H9 (cell line): ENCODE data around the gene CDH23. TPM values are rescaled to one million over a fixed set of nuclear protein-coding genes. Genes with fewer than 3 reads are reported as not detected.

Experiments
- DNase-seq: peaks from one replicate; pipeline ENCODE4 v3.0.0-alpha.2; 2017
- H2AFZ ChIP-seq: one replicate; pipeline ENCODE4 v1.6.1; 2013; ENCODE audit warnings: mild to moderate bottlenecking, low read length, control low read depth, moderate library complexity
- H2AK5ac ChIP-seq: 2 replicates; pipeline ENCODE4 v1.6.1; 2013; ENCODE audit warnings: low read length, control low read depth, mixed read lengths; ENCODE audit not compliant: insufficient read length
- H2BK120ac ChIP-seq: one replicate; pipeline ENCODE4 v1.6.1; 2013; ENCODE audit warnings: low read depth, mild to moderate bottlenecking, low read length, control low read depth, inconsistent platforms; ENCODE audit not compliant: poor library complexity, severe bottlenecking
- H2BK12ac ChIP-seq: 2 replicates; pipeline ENCODE4 v1.6.1; 2013; ENCODE audit warnings: low read length, control low read depth, mixed read lengths, low read depth; ENCODE audit not compliant: insufficient read length
- H2BK15ac ChIP-seq: 2 replicates; pipeline ENCODE4 v1.6.1; 2013; ENCODE audit warnings: low read depth, low read length, control low read depth
- H2BK20ac ChIP-seq: one replicate; pipeline ENCODE4 v1.6.1; 2013; ENCODE audit warnings: low read depth, mild to moderate bottlenecking, low read length, control low read depth, inconsistent platforms; ENCODE audit not compliant: poor library complexity, severe bottlenecking
- H2BK5ac ChIP-seq: 2 replicates; pipeline ENCODE4 v1.6.1; 2013; ENCODE audit warnings: low read length, control low read depth, mixed read lengths; ENCODE audit not compliant: insufficient read length
- H3K14ac ChIP-seq: 2 replicates; pipeline ENCODE4 v1.6.1; 2013; ENCODE audit warnings: low read length, control low read depth; ENCODE audit not compliant: insufficient read depth
- H3K18ac ChIP-seq: 2 replicates; pipeline ENCODE4 v1.6.1; 2013; ENCODE audit warnings: low read depth, mild to moderate bottlenecking, mixed read lengths, low read length, control low read depth; ENCODE audit not compliant: insufficient read length
- H3K23ac ChIP-seq: 2 replicates; pipeline ENCODE4 v1.6.1; 2013; ENCODE audit warnings: low read length, control low read depth, mixed read lengths, low read depth; ENCODE audit not compliant: insufficient read length
- H3K23me2 ChIP-seq: 2 replicates; pipeline ENCODE4 v1.6.1; 2013; ENCODE audit warnings: low read depth, mild to moderate bottlenecking, mixed read lengths, low read length, control low read depth; ENCODE audit not compliant: insufficient read length, poor library complexity, severe bottlenecking
- H3K27ac ChIP-seq: 2 replicates; pipeline ENCODE4 v1.5.1; 2013; ENCODE audit warnings: low read length, control low read depth, mixed read lengths, low read depth; ENCODE audit not compliant: insufficient read length
- H3K27me3 ChIP-seq: 2 replicates; pipeline ENCODE4 v1.6.1; 2013; ENCODE audit warnings: low read length, control low read depth, inconsistent platforms; ENCODE audit not compliant: insufficient read depth
- H3K4ac ChIP-seq: 2 replicates; pipeline ENCODE4 v1.6.1; 2013; ENCODE audit warnings: low read depth, mild to moderate bottlenecking, control low read depth, inconsistent platforms, low read length, moderate library complexity
- H3K4me1 ChIP-seq: 2 replicates; pipeline ENCODE4 v1.6.1; 2013; ENCODE audit warnings: low read length, control low read depth, inconsistent platforms; ENCODE audit not compliant: insufficient read depth
- H3K4me2 ChIP-seq: 2 replicates; pipeline ENCODE4 v1.6.1; 2013; ENCODE audit warnings: low read length, control low read depth, mixed read lengths; ENCODE audit not compliant: insufficient read length, insufficient read depth
- H3K56ac ChIP-seq: 2 replicates; pipeline ENCODE4 v1.6.1; 2013; ENCODE audit warnings: low read depth, mild to moderate bottlenecking, mixed read lengths, low read length, control low read depth; ENCODE audit not compliant: insufficient read length
- H3K79me1 ChIP-seq: 2 replicates; pipeline ENCODE4 v1.6.1; 2013; ENCODE audit warnings: low read depth, mild to moderate bottlenecking, moderate library complexity, low read length, control low read depth, inconsistent platforms; ENCODE audit not compliant: insufficient read depth, poor library complexity, severe bottlenecking
- H3K79me2 ChIP-seq: 2 replicates; pipeline ENCODE4 v1.6.1; 2013; ENCODE audit warnings: low read length, control low read depth, inconsistent platforms; ENCODE audit not compliant: insufficient read depth
- H3K9ac ChIP-seq: 2 replicates; pipeline ENCODE4 v1.6.1; 2013; ENCODE audit warnings: low read length, control low read depth, mixed read lengths; ENCODE audit not compliant: insufficient read length; ENCODE audit errors: extremely low read depth
- H3K9me3 ChIP-seq: one replicate; pipeline ENCODE4 v1.6.1; 2013; ENCODE audit warnings: low read depth, low read length, inconsistent platforms; ENCODE audit not compliant: control insufficient read depth
- H3T11ph ChIP-seq: one replicate; pipeline ENCODE4 v1.6.1; 2013; ENCODE audit warnings: mild to moderate bottlenecking, low read length, control low read depth, inconsistent platforms
- H4K20me1 ChIP-seq: one replicate; pipeline ENCODE4 v1.6.1; 2013; ENCODE audit not compliant: control insufficient read depth, insufficient read length, insufficient read depth
- H4K5ac ChIP-seq: 2 replicates; pipeline ENCODE4 v1.6.1; 2013; ENCODE audit warnings: low read depth, mild to moderate bottlenecking, mixed read lengths, low read length, control low read depth; ENCODE audit not compliant: insufficient read length
- H4K8ac ChIP-seq: replicated peaks from 2 replicates; pipeline ENCODE4 v1.6.1; 2013; ENCODE audit warnings: low read length, control low read depth, mixed read lengths, low read depth; ENCODE audit not compliant: insufficient read length
- H4K91ac ChIP-seq: 2 replicates; pipeline ENCODE4 v1.6.1; 2013; ENCODE audit warnings: low read depth, mild to moderate bottlenecking, moderate library complexity, mixed read lengths, low read length, control low read depth; ENCODE audit not compliant: insufficient read length
- H3K27ac Mint-ChIP-seq, 3 experiments: 2 replicates in 2 of 3; 3 replicates in 1 of 3; pipeline ENCODE4 v1.8.0; 2020 to 2021; ENCODE audit warnings: mixed read lengths in 3 of 3, mild to moderate bottlenecking in 1 of 3, moderate library complexity in 1 of 3
- H3K27me3 Mint-ChIP-seq: 2 replicates; pipeline ENCODE4 v1.8.0; 2021; ENCODE audit warnings: low read depth, mild to moderate bottlenecking, moderate library complexity, mixed read lengths
- H3K36me3 Mint-ChIP-seq, 3 experiments: 2 replicates in 2 of 3; 3 replicates in 1 of 3; pipeline ENCODE4 v1.8.0; 2020 to 2021; ENCODE audit warnings: low read depth in 3 of 3, mixed read lengths in 3 of 3; ENCODE audit not compliant: insufficient read depth in 1 of 3
- H3K4me1 Mint-ChIP-seq, 2 experiments: 2 replicates each; pipeline ENCODE4 v1.8.0; 2020; ENCODE audit warnings: mixed read lengths in 2 of 2
- H3K4me3 Mint-ChIP-seq, 2 experiments: 2 replicates in 1 of 2; 3 replicates in 1 of 2; pipeline ENCODE4 v1.8.0; 2020 to 2021; ENCODE audit warnings: mild to moderate bottlenecking in 2 of 2, mixed read lengths in 2 of 2, moderate library complexity in 1 of 2
- H3K9me3 Mint-ChIP-seq, 2 experiments: 2 replicates in 1 of 2; 3 replicates in 1 of 2; pipeline ENCODE4 v1.8.0; 2020; ENCODE audit warnings: mild to moderate bottlenecking in 2 of 2, mixed read lengths in 2 of 2, moderate library complexity in 1 of 2
- CTCF ChIP-seq: fragments of 200-600 bp; sonication (generic); conservative IDR thresholded peaks from 3 replicates; pipeline ENCODE4 v1.8.0; 2021; ENCODE audit warnings: antibody characterized with exemption, mild to moderate bottlenecking
- WGBS: extraction: QIAGEN DNeasy Blood & Tissue Kit; methylation state at CpG from one replicate; pipeline ENCODE4 v1.1.7; 2013; ENCODE audit warnings: missing lambda C conversion rate, low lambda C conversion rate, mixed read lengths; ENCODE audit not compliant: insufficient read length; ENCODE audit errors: extremely low coverage; 5-methylcytosine and 5-hydroxymethylcytosine counted together
- total RNA-seq: library from RNA; stranded (reverse); gene quantifications from 2 replicates; pipeline ENCODE4 v1.2.1, GENCODE V29; 2021

The CDH23 gene
- total RNA-seq, 1 experiment from 2014 or later = 2.1 TPM

- no peaks in the 10 kb centered on the region for H3K23me2 ChIP-seq
- H3K14ac ChIP-seq = peak overlapping the region; percentile 39; the same call in 1 of the 2 replicates
- no peaks in the 10 kb centered on the region for H3K27me3 ChIP-seq
- no peaks in the 10 kb centered on the region for H4K20me1 ChIP-seq
- H3K56ac ChIP-seq = no peak overlapping the region
- Mint-ChIP-seq H3K4me3 (no peak overlapping the region), H3K4me1 (peaks cover 37 to 45% of the 10 kb centered on the region in 2 experiments), H3K9me3 (no peaks in the 10 kb centered on the region; a peak in 2 of 5 replicates), H3K27me3 (peaks cover 23% of the 10 kb centered on the region), H3K27ac (no peak overlapping the region), H3K36me3 (no peaks in the 10 kb centered on the region)
- no peak overlapping the region for H2BK20ac ChIP-seq
- H3K79me1 ChIP-seq = no peaks in the 10 kb centered on the region
- H2BK12ac ChIP-seq = no peak overlapping the region
- H4K91ac ChIP-seq = no peak overlapping the region
- no peaks in the 10 kb centered on the region for H3K79me2 ChIP-seq
- no peak overlapping the region for H2BK15ac ChIP-seq
- no peak overlapping the region for H3T11ph ChIP-seq
- H2BK120ac ChIP-seq = no peak overlapping the region
- H3K4me2 ChIP-seq = no peak overlapping the region
- no peak overlapping the region for H4K5ac ChIP-seq
- H4K8ac ChIP-seq = no peak overlapping the region
- DNase-seq = no peak
- H2AK5ac ChIP-seq = no peak overlapping the region
- H3K4ac ChIP-seq = no peak overlapping the region
- no peak overlapping the region for H3K9ac ChIP-seq
- H3K9me3 ChIP-seq = no peaks in the 10 kb centered on the region
- peaks cover 2% of the 10 kb centered on the region; the same call in 1 of the 2 replicates for H3K4me1 ChIP-seq
- H3K18ac ChIP-seq = no peak overlapping the region
- WGBS = no CpG with 5 or more reads among the region's 6 CpGs
- TF ChIP-seq CTCF = no peak
- no peak overlapping the region for H2BK5ac ChIP-seq
- no peak overlapping the region for H3K27ac ChIP-seq
- no peak overlapping the region for H2AFZ ChIP-seq
- no peak overlapping the region for H3K23ac ChIP-seq
Observed at GRCh38 chr10:71644307-71645180, 247.8 kb downstream of the CDH23 start.
